Measurements from ENCODE around the gene USP46. TPM values are rescaled to one million over a fixed set of nuclear protein-coding genes. Genes with fewer than 3 reads are reported as not detected.

The USP46 gene
- total and polyA plus RNA-seq, 2 of the 13 experiments (the other 11 are each of a cell fraction or from before 2014, with no cell fraction given), result 4.7 to 17.4 TPM

- Histone ChIP-seq H4K20me1 (ENCODE audit: insufficient read depth, low read length) (no peaks in the 10 kb centered on the region), H3K36me3 (replicated peaks in 1 of 2; ENCODE audit: control insufficient read depth in 1 of 2, insufficient read depth in 2 of 2, low read length in 2 of 2) (no peaks in the 10 kb centered on the region), H3K4me1 (ENCODE audit: insufficient read depth, low read length) (no peaks in the 10 kb centered on the region), H2AFZ (ENCODE audit: low read length) (no peak overlapping the region), H3K79me2 (ENCODE audit: insufficient read depth, low read length) (no peaks in the 10 kb centered on the region), H3K9ac (ENCODE audit: insufficient read depth, low read depth, low read length) (no peak overlapping the region), H3K9me3 (ENCODE audit: low read length) (no peaks in the 10 kb centered on the region), H3K4me2 (ENCODE audit: low read depth, low read length) (no peak overlapping the region), H3K4me3 (replicated peaks in 1 of 3; ENCODE audit: insufficient read depth in 1 of 3, low read depth in 2 of 3, low read length in 3 of 3) (no peak overlapping the region), H3K27me3 (ENCODE audit: control insufficient read depth in 1 of 2, insufficient read depth in 2 of 2, low read length in 2 of 2) (no peaks in the 10 kb centered on the region; a peak in 2 of 5 replicates), H3K27ac (ENCODE audit: extremely low read length, insufficient read depth, low read length) (no peak overlapping the region)
- WGBS (ENCODE audit: low lambda C conversion rate), result 45% methylated on average over 7 of the region's 7 CpGs
- ChIA-PET POLR2A (no interaction called here), CTCF (ENCODE audit: low intra/inter-chr PET ratio, low total read pairs) (no interaction called here)
- in situ Hi-C loops (cut with HindIII; ENCODE audit: extremely low pct_ligation_motif_present, low pct_unique_long_range_greater_than_20kb) (no loop called here), intact Hi-C loops (cut with micrococcal nuclease; ENCODE audit: unreplicated experiment) (loop anchor here (5.0 kb wide), 1 partner anchor 282 kb away; no protein-coding TSS in a partner anchor)
- ATAC-seq (no peak), DNase-seq (ENCODE audit: low spot score) (no peak), FAIRE-seq (no peak)
- TF ChIP-seq PCBP2 (optimal IDR thresholded peaks at IDR 0.05; ENCODE audit: low read depth, low read length, poor library complexity, severe bottlenecking) (no peak), ZBTB46 (CRISPR knock-in tag; IDR thresholded peaks at IDR 0.05; ENCODE audit: borderline replicate concordance) (no peak), ZC3H4 (CRISPR knock-in tag; IDR thresholded peaks at IDR 0.05; ENCODE audit: borderline replicate concordance) (no peak), FOXM1 (CRISPR knock-in tag; IDR thresholded peaks at IDR 0.05) (no peak), HDAC6 (IDR thresholded peaks at IDR 0.05; ENCODE audit: low read depth, low read length) (no peak), ZNF790 (CRISPR knock-in tag; IDR thresholded peaks at IDR 0.05; ENCODE audit: borderline replicate concordance) (no peak), RAD21 (CRISPR knock-in tag; IDR thresholded peaks at IDR 0.05) (no peak), NFE2 (CRISPR knock-in tag; IDR thresholded peaks at IDR 0.05) (no peak), KAT8 (CRISPR knock-in tag; IDR thresholded peaks at IDR 0.05) (no peak), DDIT3 (CRISPR knock-in tag; IDR thresholded peaks at IDR 0.05) (no peak), ZKSCAN1 (IDR thresholded peaks at IDR 0.05; ENCODE audit: low read length) (no peak), SUZ12 (IDR thresholded peaks at IDR 0.05; ENCODE audit: low read depth, low read length) (no peak), SMAD3 (CRISPR knock-in tag; IDR thresholded peaks at IDR 0.05) (no peak), U2AF2 (IDR thresholded peaks at IDR 0.05; ENCODE audit: low read depth, low read length) (no peak)
- TF ChIP-seq, protein P1, sequence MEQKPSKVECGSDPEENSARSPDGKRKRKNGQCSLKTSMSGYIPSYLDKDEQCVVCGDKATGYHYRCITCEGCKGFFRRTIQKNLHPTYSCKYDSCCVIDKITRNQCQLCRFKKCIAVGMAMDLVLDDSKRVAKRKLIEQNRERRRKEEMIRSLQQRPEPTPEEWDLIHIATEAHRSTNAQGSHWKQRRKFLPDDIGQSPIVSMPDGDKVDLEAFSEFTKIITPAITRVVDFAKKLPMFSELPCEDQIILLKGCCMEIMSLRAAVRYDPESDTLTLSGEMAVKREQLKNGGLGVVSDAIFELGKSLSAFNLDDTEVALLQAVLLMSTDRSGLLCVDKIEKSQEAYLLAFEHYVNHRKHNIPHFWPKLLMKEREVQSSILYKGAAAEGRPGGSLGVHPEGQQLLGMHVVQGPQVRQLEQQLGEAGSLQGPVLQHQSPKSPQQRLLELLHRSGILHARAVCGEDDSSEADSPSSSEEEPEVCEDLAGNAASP (CRISPR knock-in tag; IDR thresholded peaks at IDR 0.05; ENCODE audit: borderline replicate concordance), result no peak
- TF ChIP-seq, protein P2, sequence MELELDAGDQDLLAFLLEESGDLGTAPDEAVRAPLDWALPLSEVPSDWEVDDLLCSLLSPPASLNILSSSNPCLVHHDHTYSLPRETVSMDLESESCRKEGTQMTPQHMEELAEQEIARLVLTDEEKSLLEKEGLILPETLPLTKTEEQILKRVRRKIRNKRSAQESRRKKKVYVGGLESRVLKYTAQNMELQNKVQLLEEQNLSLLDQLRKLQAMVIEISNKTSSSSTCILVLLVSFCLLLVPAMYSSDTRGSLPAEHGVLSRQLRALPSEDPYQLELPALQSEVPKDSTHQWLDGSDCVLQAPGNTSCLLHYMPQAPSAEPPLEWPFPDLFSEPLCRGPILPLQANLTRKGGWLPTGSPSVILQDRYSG (CRISPR knock-in tag; IDR thresholded peaks at IDR 0.05), result no peak
- BruUV-seq (replicated peaks), result no TSS peak
Observed at GRCh38 chr4:52555356-52555716, 103.8 kb downstream of the USP46 start.

Data from HepG2 (cell line).